Measurements from ENCODE around the gene SLC24A4.

The SLC24A4 gene

DNA sequence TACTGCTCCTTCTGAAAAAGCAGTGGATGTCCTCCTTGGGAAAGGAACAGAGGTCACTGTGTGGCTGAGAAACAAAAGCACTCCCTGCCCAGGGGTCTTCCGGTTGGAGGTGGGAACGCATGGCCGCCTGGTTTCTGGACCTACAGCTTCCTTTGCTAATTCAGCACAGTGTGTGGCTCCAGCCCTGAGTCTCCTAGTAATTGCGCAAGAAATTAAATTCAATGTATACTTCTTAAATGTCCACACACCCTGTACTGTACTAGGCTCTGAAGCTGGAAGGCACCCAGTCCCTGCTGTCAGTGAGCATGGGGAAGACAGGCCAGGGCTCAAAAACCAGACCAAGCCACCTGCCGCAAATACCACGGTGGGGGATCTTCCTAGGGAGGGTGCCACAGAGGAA is 13.4 kb downstream of the SLC24A4 start:
- Histone ChIP-seq H3K4me2 (ENCODE audit: low read depth, low read length, poor library complexity, severe bottlenecking) (no peak overlapping the region), H3K79me2 (ENCODE audit: insufficient read depth, low read length) (no peaks in the 10 kb centered on the region), H3K36me3 (ENCODE audit: low read length) (no peaks in the 10 kb centered on the region), H3K27ac (ENCODE audit: low read depth, low read length) (no peak overlapping the region), H3K9me3 (ENCODE audit: insufficient read depth, low read length) (no peaks in the 10 kb centered on the region), H4K20me1 (ENCODE audit: low read depth, low read length) (no peaks in the 10 kb centered on the region), H3K9me2 (replicated peaks; ENCODE audit: insufficient read depth, low read length) (no peaks in the 10 kb centered on the region), H3K9ac (ENCODE audit: low read length) (no peak overlapping the region), H3K27me3 (ENCODE audit: low read length) (no peaks in the 10 kb centered on the region), H2AFZ (ENCODE audit: low read depth, low read length, severe bottlenecking) (no peak overlapping the region), H3F3A (ENCODE audit: insufficient read depth) (no peaks in the 10 kb centered on the region), H3K4me3 (ENCODE audit: insufficient read depth, low read length, poor library complexity, severe bottlenecking) (no peak overlapping the region)
- TF ChIP-seq CTCF (IDR thresholded peaks at IDR 0.05; ENCODE audit: insufficient read depth, low read length, poor library complexity, severe bottlenecking) = no peak
- no peak for TF ChIP-seq EZH2phosphoT487 (conservative IDR thresholded peaks at IDR 0.05; ENCODE audit: low read length)

DNA sequence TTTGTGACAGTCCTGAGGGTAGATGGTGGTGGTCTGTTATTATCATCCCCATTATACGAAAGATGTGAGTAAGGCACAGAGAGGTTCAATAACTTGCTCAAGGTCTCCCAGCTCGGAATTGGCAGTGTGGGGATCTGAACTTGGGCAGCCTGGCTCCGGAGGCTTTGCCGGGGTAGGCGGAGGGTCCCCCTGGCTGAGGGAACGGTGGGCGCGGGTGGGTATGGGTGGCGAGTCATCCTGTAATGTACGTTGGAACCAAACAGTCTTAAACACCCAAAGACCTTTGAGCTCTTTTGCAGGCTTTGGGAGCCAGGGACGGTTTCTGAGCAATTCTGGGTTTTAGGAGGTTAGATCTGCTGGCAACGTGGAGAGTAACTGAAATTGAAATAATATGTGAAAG is 16.5 kb downstream of the SLC24A4 start:
- Histone ChIP-seq H4K20me1 (ENCODE audit: low read depth, low read length) (no peaks in the 10 kb centered on the region), H3K9me3 (ENCODE audit: insufficient read depth, low read length) (no peaks in the 10 kb centered on the region), H3K27me3 (ENCODE audit: low read length) (peaks cover 3% of the 10 kb centered on the region; the same call in 1 of the 2 replicates), H3K4me2 (ENCODE audit: low read depth, low read length, poor library complexity, severe bottlenecking) (no peak overlapping the region), H3K4me3 (ENCODE audit: insufficient read depth, low read length, poor library complexity, severe bottlenecking) (no peak overlapping the region), H3K9me2 (replicated peaks; ENCODE audit: insufficient read depth, low read length) (no peaks in the 10 kb centered on the region), H3K27ac (ENCODE audit: low read depth, low read length) (no peak overlapping the region), H3K79me2 (ENCODE audit: insufficient read depth, low read length) (no peaks in the 10 kb centered on the region), H3F3A (ENCODE audit: insufficient read depth) (no peaks in the 10 kb centered on the region), H2AFZ (ENCODE audit: low read depth, low read length, severe bottlenecking) (no peak overlapping the region), H3K36me3 (ENCODE audit: low read length) (no peaks in the 10 kb centered on the region), H3K9ac (ENCODE audit: low read length) (no peak overlapping the region)
- no peak for TF ChIP-seq CTCF (IDR thresholded peaks at IDR 0.05; ENCODE audit: insufficient read depth, low read length, poor library complexity, severe bottlenecking)
- TF ChIP-seq EZH2phosphoT487 (conservative IDR thresholded peaks at IDR 0.05; ENCODE audit: low read length) = no peak

DNA sequence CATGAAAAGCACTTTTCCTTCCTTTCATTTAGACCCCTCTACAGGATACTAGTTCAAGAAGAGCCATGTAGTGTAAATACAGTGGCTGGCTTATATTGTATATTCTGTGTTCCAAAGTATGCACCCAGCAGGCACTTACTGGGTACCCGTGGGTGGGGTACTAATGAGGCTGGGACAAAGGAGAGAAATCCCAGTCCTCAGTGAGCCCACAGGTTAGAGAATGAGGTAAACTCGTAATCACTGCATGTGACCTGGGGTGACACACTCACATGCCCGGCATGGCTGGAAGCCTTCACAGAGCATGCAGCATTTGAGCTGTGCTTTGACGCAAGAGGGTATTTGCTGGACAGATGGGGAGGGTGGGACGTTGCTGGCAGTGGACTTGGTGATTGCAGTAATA is 17.1 kb downstream of the SLC24A4 start:
- TF ChIP-seq EZH2phosphoT487 (conservative IDR thresholded peaks at IDR 0.05; ENCODE audit: low read length) (no peak), CTCF (IDR thresholded peaks at IDR 0.05; ENCODE audit: insufficient read depth, low read length, poor library complexity, severe bottlenecking) (no peak)
- Histone ChIP-seq H2AFZ (ENCODE audit: low read depth, low read length, severe bottlenecking) (no peak overlapping the region), H3K4me2 (ENCODE audit: low read depth, low read length, poor library complexity, severe bottlenecking) (no peak overlapping the region), H3K27me3 (ENCODE audit: low read length) (peaks cover 3% of the 10 kb centered on the region; the same call in 1 of the 2 replicates), H4K20me1 (ENCODE audit: low read depth, low read length) (no peaks in the 10 kb centered on the region), H3F3A (ENCODE audit: insufficient read depth) (no peaks in the 10 kb centered on the region), H3K4me3 (ENCODE audit: insufficient read depth, low read length, poor library complexity, severe bottlenecking) (no peak overlapping the region), H3K36me3 (ENCODE audit: low read length) (no peaks in the 10 kb centered on the region), H3K9ac (ENCODE audit: low read length) (no peak overlapping the region), H3K79me2 (ENCODE audit: insufficient read depth, low read length) (no peaks in the 10 kb centered on the region), H3K9me2 (replicated peaks; ENCODE audit: insufficient read depth, low read length) (no peaks in the 10 kb centered on the region), H3K27ac (ENCODE audit: low read depth, low read length) (no peak overlapping the region), H3K9me3 (ENCODE audit: insufficient read depth, low read length) (no peaks in the 10 kb centered on the region)
